GM18507 (cell line): ENCODE data around the gene ARID4B.
"Not testable (repeated sequence)": the region's sequence is repeated elsewhere in the genome, so short reads cannot be mapped to it uniquely, and the experiment has no call there.

ENCODE experiments used
- DNase-seq: peaks from one replicate; pipeline ENCODE4 v3.0.0; 2011; ENCODE audit warnings: low read depth; ENCODE audit not compliant: insufficient read length; ENCODE audit errors: extremely low spot score
- FAIRE-seq: peaks from 2 replicates; lab custom pipeline; 2011; peaks lifted over from hg19 to GRCh38; lab: Jason Lieb, UNC

Gene ARID4B

DNA sequence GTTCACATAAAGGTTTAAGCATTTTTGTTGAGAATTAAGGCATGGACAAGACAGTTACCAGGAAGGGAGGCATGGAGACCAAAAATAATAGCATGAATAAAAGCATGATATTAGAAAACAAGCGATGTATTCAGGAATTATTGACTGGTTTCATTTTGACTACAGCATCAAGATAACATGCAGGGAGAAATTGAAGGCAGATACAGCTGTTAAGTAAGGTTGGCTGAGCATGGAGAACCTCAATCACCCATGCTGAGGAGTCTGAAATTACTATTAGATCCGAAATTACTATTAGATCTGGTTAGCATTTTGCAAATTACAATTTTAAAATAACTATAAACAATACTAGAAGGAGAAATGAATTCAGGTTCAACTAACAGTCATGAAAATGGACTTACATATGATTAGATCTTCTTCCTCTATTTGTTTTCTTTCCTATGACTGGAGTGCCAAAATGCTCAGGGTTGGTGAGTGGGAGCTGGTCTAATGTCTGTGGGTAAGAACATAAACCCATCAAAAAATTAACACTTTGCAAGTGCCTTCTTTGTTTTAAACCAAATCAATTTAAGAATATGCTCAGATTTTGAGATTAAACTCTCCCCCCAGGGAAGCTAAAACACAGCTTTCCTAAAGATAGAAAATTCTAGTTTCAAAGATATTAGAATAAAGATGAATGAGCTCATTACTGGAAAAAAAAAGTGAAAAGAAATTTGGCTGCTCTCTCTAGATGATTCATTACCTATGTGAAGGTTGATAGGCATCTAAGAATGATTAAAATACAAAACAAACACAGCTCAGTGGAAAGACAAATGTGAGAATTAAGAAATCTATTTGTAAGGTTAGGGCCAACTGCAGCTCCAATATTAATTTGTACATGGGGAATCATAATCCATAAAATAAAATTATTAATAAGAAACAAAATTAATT, 81.7 kb downstream of the ARID4B start:
- DNase-seq (no peak), FAIRE-seq (peak; percentile 67)

DNA sequence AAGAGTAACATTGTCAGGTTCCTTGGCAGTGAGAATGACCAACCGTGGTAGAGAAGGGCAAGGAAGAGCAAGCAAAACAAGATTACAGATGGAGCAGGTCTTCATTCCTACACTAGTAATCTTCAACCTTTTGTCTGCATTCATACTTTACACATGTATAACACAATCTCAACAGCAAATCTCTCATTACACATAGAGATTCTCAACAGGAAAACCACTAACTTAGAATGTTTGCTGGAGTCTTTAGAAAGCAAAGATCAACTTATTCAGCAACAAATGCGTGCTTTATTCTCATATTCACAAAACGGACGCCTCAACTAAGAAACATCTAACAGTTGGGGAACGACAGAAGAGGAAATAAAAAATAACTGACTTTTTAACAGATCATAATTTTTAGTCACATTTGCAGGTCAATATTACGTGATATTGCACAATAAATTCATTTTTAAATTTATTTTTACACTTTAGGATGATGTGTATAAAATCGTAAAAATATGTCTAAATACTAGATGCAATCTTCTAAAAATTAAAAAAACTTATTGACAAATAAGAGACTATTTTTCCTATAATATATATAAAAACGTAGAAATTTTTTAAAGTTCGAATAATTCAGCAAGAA, 82.9 kb downstream of the ARID4B start:
- DNase-seq (no peak), FAIRE-seq (no peak)

DNA sequence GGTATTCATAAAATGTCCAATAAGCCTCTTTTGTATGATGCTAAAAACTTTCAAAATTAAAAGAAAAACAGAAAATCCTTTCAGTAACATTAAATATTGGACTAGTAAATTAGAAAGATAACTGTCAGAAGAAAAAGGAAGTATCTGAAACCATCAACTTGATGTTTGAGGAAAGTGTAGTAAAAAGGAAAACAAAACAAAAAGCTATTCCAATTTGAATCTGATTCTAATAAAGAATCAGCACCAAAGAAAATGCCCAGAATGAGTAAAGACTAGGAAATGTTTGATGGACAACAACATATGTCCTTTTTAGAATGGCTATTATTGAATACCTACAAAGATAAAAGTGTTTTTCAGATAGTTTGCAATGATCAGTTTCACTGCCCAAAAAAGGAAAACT, 87.0 kb downstream of the ARID4B start:
- FAIRE-seq (no peak), DNase-seq (no peak)

DNA sequence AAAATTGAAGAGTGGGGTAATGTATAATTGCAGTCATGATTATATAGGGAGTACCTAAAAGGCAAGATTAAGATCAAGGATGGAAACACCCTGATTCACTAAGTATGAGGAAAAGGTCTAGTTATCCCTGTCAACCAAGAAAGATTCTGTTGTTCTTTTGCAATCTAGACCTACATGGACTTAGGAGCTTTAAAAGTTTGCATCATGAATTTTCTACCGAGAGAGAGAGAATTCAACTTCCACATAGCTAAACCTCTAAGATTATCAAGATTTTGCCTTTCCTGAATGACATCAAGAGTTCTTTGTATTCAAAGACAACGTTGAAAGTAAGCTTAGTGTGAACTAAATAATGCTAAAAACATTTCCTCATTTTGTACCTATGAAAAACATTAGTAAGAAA, 88.1 kb downstream of the ARID4B start:
- DNase-seq: no peak
- FAIRE-seq: no peak

DNA sequence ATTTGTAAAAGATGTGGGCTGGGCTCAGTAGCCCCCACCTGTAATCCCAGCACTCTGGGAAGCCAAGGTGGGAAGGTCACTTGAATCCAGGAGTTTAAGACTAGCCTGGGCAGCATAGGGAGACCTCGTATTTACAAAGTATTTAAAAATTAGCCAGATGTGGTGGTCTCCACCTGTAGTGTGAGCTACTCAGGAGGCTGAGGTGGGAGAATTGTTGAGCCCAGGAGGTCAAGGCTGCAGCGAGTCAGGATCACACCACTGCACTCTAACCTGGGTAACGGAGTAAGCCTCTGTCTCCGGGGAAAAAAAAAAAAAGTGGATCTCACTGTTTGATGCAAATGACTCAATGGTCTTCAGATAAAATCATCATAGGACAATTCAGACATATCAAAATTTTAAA, 89.4 kb downstream of the ARID4B start:
- DNase-seq (no peak), FAIRE-seq (no peak)

DNA sequence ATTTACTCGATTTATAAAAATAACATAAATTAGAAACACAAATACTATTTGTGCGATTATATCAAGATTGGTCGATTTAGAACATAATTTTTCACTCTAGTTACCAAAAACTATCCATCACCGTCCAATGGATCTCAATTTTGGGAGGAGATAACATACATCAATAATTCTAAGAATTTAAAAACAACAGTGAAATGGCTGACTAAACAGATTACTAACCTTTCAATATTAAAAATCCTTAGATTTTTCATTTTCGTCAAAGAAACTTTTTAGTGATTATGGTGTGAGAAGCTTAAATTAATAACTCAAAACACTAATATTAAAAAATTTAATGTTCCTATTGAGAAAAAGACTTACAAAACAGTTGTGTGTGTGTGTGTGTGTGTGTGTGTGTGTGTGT, 91.9 kb downstream of the ARID4B start:
- DNase-seq (no peak), FAIRE-seq (no peak)

DNA sequence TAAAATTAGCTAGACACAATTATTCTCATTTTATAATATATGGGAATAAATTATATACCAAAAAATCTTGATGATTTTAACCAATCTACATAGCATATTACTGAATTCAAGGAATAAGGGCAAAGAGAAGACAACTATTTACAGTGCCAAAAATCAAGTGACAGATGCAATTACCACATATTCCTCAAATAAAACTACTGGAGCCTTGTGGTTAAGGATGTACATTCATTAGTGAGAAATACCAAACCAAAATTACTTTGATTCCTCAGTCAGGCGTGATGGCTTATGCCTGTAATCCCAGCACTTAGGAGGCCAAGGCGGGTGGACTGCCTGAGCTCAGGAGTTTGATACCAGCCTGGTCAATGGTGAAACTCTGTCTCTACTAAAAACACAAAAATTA, 98.1 kb downstream of the ARID4B start:
- FAIRE-seq: no peak
- no peak for DNase-seq

DNA sequence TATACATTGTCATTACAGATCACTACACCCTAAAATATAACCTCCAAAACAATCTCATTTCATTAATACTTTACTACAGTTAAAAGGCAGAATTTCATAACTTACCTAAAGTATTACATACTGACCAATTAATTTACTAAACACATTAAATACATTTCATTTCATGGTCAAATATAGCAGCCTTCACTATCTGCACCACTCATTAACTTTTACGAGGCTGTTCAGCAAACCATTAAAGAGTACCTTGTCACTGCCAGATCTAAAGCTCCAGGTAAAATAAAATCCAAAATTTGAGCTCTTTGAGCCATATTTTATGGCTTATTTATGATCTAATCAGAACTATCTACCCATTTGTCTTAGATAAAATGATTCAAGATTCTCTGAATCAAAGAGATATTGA, 100.6 kb downstream of the ARID4B start:
- DNase-seq (no peak), FAIRE-seq (no peak)

DNA sequence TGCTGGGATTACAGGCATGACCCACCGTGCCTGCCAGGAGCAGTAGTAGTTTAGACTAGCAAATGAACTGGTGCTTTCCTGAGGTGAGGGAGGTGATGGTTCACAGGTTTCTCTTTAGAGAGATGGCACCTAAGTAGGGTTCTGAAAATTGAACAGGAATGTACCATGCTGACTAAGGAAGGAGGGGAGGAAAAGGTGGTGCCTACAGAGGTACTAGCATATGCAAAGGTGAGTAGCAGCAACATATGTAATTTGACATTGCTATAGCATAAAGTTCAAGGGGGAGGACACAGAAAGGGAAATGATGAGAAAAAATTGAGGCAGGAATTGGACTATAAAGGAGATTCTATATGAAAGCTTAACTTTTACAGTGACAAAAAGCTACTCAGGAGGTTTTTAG, 101.0 kb downstream of the ARID4B start:
- no peak for FAIRE-seq
- DNase-seq: no peak

DNA sequence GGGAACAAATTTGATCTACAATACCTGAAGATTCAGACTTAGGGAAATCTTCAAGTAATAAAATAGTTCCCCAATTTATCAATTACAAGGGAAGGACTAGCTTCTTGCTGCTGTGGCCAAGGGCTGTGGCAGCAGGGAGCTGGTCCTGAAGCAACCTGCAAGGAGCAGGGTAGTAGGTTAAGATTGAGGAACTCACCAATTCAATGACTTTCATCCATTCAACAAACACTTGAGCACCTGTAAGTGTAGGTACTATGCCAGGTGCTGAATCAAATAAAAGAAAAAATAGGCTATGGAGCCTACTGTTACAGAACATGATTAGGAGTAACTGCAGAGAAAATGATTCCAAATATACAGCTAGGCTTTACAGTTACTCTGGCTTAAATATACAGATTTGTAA, 102.7 kb downstream of the ARID4B start:
- DNase-seq (no peak), FAIRE-seq (no peak)

DNA sequence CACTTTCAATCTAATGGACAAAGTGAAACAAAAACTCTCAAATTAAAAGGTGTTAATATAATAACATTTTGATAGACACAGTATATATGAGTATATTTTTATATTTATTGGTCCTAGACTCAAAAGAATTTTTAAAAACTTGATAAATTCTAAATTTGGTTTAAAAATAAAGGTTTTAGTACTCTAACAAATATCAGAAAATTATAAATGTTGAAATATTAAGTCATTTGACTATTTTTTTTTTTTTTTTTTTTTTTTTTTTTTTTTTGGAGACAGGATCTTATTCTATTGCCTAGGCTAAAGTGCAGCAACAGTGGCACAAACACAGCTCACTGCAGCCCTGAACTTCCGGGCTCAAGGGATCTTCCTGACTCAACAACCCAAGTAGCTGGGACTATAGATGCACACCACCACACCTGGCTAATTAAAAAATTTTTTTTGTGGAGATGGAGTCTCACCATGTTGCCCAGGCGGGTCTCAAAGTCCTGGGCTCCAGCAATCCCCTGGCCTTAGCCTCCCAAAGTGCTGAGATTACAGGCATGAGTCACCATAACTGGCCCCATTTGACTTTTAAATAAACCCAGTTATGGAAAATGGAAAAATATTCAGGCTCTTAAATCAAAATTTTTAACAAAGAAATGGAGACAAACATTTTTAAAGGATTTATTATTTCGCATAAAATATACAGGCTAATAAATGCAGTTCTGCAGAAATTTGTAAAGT, 106.2 kb downstream of the ARID4B start:
- FAIRE-seq (no peak), DNase-seq (no peak)

DNA sequence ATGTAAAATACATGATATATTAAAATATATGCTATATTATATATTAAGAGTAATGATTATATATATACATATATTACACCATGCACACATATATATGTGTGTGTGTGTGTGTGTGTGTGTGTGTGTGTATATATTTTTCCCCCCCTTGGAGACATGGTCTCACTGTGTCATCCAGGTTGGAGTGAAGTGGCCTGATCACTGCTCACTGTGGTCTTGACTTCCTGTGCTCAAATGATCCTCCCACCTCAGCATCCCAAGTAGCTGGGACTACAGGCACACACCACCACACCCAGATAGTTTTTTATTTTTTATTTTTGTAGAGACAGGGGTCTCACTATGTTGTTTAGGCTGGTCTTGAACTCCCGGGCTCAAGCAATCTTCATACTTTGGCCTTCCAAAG, 112.5 kb downstream of the ARID4B start:
- FAIRE-seq: no peak

DNA sequence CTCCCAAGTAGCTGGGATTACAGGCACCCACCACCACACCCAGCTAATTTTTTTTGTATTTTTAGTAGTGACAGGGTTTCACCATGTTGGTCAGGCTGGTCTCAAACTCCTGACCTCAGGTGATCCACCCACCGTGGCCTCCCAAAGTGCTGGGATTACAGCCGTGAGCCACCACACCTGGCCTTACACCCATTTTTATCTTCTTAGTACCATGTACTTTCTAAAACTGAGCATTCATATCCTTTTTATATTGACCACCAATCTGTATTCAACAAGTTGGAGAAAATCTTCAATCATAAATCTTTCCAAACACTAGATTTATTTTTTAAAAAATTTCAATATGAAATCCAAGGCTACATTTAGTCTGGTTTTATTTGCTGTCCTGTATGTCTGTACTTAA, 113.0 kb downstream of the ARID4B start:
- DNase-seq, FAIRE-seq: not testable (repeated sequence)

More for the DNA sequence above, 112.5 kb downstream of the ARID4B start:
- no peak for DNase-seq

DNA sequence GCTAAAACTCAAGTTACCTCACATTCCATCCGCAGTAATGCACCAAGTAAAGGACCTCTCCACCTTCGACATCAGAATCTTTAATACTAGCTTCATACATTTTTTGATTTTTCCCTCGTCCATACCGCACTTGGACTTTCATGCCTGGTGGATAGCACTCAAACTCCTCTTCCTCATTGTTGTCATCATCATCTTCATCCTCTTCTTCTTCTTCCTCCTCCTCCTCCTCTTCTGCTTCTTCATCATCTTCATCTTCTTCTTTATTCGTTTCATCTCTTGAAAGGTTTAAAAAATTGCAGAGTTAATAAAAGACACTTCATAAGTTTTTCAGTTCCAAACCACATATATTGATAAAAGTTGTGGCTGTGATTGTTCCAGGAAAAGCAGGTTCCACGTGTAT, 114.2 kb downstream of the ARID4B start:
- DNase-seq (no peak), FAIRE-seq (no peak)

DNA sequence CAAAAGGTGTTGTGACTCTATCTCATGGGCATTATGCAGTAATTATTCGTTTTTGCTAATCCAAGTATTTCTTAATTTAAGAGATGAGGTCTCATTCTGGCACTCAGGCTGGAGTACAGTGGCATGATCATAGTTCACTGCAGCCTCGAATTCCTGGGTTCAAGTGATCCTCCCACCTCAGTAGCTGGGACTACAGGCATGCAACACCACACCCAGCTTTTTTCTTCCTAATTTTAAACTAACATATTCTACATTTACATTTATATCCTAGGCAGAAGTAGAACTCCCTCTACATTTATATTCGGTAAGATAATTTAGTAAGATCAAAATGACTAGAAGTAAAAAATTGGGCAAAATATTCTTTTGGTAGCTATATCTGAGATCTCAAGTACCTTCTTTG, 116.5 kb downstream of the ARID4B start:
- DNase-seq (no peak), FAIRE-seq (peak; percentile 15)

DNA sequence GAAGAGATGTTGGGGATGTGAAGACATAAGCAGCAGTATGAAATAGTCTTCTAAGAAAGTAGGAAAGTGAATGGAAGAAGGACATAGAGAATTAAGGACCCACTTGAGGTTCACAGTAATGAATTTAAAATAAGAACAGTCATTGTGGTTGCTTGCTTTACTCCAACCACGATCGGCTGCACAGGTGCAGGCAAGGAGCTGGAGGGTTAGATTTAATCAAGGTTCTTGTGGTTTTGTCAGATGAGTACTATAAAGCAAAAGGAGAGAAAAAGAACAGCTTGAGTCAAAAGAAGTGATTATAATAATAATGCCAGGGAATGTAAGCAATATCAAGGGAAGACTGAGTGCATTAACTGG, 120.8 kb downstream of the ARID4B start:
- FAIRE-seq: no peak
- no peak for DNase-seq

DNA sequence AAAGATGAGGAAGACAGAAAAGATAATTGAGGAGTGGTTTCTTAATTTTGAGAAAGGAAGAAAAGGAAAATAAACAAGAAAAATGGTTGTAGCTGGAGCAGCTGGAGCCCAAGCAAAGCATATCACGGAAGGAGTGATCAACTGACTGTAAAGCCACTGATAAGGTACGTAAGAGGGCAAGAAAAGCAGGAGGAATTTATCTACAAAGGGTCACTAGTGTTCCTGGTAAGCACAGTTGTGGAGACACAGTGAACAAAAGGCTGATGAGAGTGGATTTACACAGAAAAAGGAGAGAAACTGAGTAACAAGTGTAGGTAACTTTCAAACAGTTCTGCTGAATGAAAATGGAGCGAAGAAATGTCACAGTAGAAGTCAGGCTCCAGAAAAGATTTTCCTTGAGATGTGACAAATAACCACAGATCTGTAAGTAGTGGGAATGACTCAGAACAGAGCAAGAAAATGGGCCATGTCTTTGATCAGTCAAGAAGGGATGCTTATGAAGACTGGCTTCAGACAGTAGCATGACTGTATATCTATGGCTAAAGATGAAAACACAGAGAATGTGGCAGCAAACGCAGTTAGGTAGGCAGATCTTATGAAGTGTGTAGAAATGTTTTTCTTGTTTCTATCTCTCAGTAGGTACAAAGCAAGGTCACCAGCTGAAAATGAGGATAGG, 121.3 kb downstream of the ARID4B start:
- peak; percentile 5 for FAIRE-seq

DNA sequence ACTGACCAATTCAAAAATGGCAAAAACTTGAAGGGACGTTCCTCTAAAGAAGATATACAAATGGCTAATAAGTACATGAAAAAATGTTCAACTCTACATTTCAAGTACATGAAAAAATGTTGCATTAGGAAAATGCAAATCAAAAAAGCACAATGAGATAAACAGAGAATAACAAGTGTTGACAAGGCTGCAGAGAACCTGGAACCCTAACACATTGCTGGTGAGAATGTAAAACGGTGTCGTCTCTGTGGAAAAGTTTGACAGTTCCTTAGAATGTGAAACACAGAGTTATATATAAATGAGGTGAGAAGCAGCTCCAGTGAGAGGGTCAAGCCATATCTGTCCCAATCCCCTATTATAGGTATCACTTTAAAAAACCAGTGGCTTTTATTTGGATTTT, 122.3 kb downstream of the ARID4B start:
- no peak for FAIRE-seq
- no peak for DNase-seq

More for the DNA sequence above, 121.3 kb downstream of the ARID4B start:
- no peak for DNase-seq

DNA sequence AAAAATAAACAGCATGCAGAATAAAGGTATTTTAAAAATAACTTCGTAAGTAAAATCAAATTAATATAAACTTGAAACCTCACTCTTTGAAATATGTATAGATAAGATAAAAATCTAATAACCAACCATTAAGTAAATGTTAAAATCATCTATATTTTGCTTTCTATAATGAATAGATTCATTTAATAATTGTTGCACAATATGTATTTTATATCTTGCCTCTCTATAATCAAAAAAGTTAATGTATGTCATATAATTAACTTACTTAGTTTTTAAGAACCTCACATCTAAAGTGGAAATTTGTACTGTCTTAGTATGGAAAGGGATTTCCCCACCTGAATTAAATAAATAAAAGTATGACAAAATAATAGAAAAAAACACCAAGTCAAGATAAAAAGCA, 124.6 kb downstream of the ARID4B start:
- DNase-seq: no peak
- no peak for FAIRE-seq

DNA sequence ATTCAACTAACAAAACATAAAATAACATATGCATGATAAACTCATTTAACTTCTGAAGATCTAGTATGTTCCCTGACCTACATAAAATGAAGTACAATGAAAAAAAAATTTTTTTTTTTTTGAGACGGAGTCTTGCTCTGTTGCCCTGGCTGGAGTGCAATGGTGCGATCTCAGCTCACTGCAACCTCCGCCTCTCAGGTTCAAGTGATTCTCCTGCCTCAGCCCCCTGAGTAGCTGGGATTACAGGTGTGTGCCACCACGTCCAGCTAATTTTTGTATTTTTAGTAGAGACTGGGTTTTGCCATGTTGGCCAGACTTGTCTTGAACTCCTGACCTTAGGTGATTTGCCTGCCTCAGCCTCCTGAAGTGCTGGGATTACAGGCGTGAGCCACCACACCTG, 125.5 kb downstream of the ARID4B start:
- DNase-seq, FAIRE-seq: not testable (repeated sequence)
